ENCODE measurements around the gene CORIN. TPM values are rescaled to one million over a fixed set of nuclear protein-coding genes. Genes with fewer than 3 reads are reported as not detected.
A peak's percentile ranks its signal among the peaks of the same experiment; 100 is the strongest.

Gene CORIN
- total and polyA plus RNA-seq, 4 donors = 0.02 to 0.23 (median 0.15) TPM

DNA sequence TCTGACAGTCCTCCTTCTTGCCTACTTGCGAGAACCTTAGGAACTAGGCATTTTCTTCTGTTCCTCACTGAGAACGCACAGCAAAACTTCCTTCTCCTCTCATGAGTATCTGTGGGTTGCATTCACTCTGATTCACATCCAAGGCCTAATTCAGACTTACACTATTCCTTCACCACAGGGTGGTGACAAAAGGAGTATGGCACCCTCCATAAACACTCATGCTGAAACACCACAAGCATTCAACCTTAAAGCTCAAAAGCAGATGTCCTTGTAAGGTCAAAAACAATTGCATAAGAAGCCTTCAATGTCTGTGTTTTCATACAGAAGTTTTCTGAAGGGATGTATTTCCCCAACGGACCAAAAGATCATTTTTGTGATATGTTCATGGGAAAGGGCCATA, 147.3 kb downstream of the CORIN start:
- WGBS = 87% methylated on average over 3 of the region's 3 CpGs
- Histone ChIP-seq H3K4me1 (ENCODE audit: control insufficient read depth in 4 of 4, insufficient read depth in 4 of 4, low read length in 3 of 4) (peaks cover 0 to 18% (median 11%) of the 10 kb centered on the region in 4 donors), H3K27ac (ENCODE audit: low read depth in 1 of 2, low read length in 2 of 2) (no peak overlapping the region), H3K9me3 (ENCODE audit: control insufficient read depth in 4 of 4, low read length in 3 of 4) (no peaks in the 10 kb centered on the region), H3K9ac (ENCODE audit: low read depth in 1 of 2, low read length in 2 of 2) (no peak overlapping the region), H3K4me3 (ENCODE audit: low read depth in 1 of 3, low read length in 3 of 3) (no peak overlapping the region), H3K36me3 (ENCODE audit: control insufficient read depth in 4 of 4, insufficient read depth in 3 of 4, low read depth in 1 of 4, low read length in 3 of 4) (no peaks in the 10 kb centered on the region), H3K27me3 (ENCODE audit: control insufficient read depth in 4 of 4, insufficient read depth in 4 of 4, low read length in 3 of 4) (no peaks in the 10 kb centered on the region)
- TF ChIP-seq JUND (IDR thresholded peaks at IDR 0.05) (no peak), SP1 (IDR thresholded peaks at IDR 0.05) (no peak), MAX (IDR thresholded peaks at IDR 0.05) (no peak), TAF1 (conservative IDR thresholded peaks at IDR 0.05) (no peak), HNF4A (conservative IDR thresholded peaks at IDR 0.05) (no peak), FOXA2 (IDR thresholded peaks at IDR 0.05) (no peak), ATF3 (IDR thresholded peaks at IDR 0.05) (no peak)
- DNase-seq (ENCODE audit: low spot score) = no peak

GRCh38 chr4:47686294-47686872, 151.5 kb downstream of the CORIN start:
- H3K27me3 ChIP-seq (ENCODE audit: control insufficient read depth in 4 of 4, insufficient read depth in 4 of 4, low read length in 3 of 4) = no peaks in the 10 kb centered on the region
- no peak overlapping the region for H3K9ac ChIP-seq (ENCODE audit: low read depth in 1 of 2, low read length in 2 of 2)
- H3K9me3 ChIP-seq (ENCODE audit: control insufficient read depth in 4 of 4, low read length in 3 of 4) = no peaks in the 10 kb centered on the region
- TF ChIP-seq YY1 (IDR thresholded peaks at IDR 0.05) (no peak), JUND (IDR thresholded peaks at IDR 0.05) (no peak), NR2F2 (IDR thresholded peaks at IDR 0.05) (peak; percentile 13), FOXA1 (IDR thresholded peaks at IDR 0.05) (no peak), CTCF (IDR thresholded peaks at IDR 0.05; ENCODE audit: low read depth, low read length, missing input control) (peak; percentile 80), RAD21 (IDR thresholded peaks at IDR 0.05) (peak; percentile 98), MAX (IDR thresholded peaks at IDR 0.05) (no peak), HNF4A (conservative IDR thresholded peaks at IDR 0.05) (peak; percentile 19 to 27), EGR1 (IDR thresholded peaks at IDR 0.05; ENCODE audit: low read depth in 2 of 2) (no peak), FOXA2 (IDR thresholded peaks at IDR 0.05) (peak; percentile 6), TAF1 (conservative IDR thresholded peaks at IDR 0.05) (no peak), RXRA (IDR thresholded peaks at IDR 0.05) (peak; percentile 51 to 54)
- peak; percentile 69 for DNase-seq (ENCODE audit: low spot score)
- 50% methylated on average over 9 of the region's 9 CpGs for WGBS
- no peak overlapping the region for H3K27ac ChIP-seq (ENCODE audit: low read depth in 1 of 2, low read length in 2 of 2)
- no peaks in the 10 kb centered on the region for H3K36me3 ChIP-seq (ENCODE audit: control insufficient read depth in 4 of 4, insufficient read depth in 3 of 4, low read depth in 1 of 4, low read length in 3 of 4)
- peaks cover 0 to 18% (median 11%) of the 10 kb centered on the region in 4 donors for H3K4me1 ChIP-seq (ENCODE audit: control insufficient read depth in 4 of 4, insufficient read depth in 4 of 4, low read length in 3 of 4)
- H3K4me3 ChIP-seq (ENCODE audit: low read depth in 1 of 3, low read length in 3 of 3) = no peak overlapping the region

GRCh38 chr4:47675806-47676205, 162.1 kb downstream of the CORIN start:
- whole genome bisulfite sequencing = 85% methylated on average over 2 of the region's 2 CpGs
- TF ChIP-seq JUND (IDR thresholded peaks at IDR 0.05) = no peak
- no peak for TF ChIP-seq NR2F2 (IDR thresholded peaks at IDR 0.05)
- no peak for TF ChIP-seq FOXA2 (IDR thresholded peaks at IDR 0.05)
- TF ChIP-seq RXRA (IDR thresholded peaks at IDR 0.05) = no peak
- no peak for TF ChIP-seq TAF1 (conservative IDR thresholded peaks at IDR 0.05)
- TF ChIP-seq RAD21 (IDR thresholded peaks at IDR 0.05) = no peak
- no peak for TF ChIP-seq SP1 (IDR thresholded peaks at IDR 0.05)
- no peak for TF ChIP-seq FOXA1 (IDR thresholded peaks at IDR 0.05)
- no peak for TF ChIP-seq MAX (IDR thresholded peaks at IDR 0.05)
- TF ChIP-seq CTCF (IDR thresholded peaks at IDR 0.05; ENCODE audit: low read depth, low read length, missing input control) = no peak
- TF ChIP-seq GABPA (IDR thresholded peaks at IDR 0.05 in 1 of 2, conservative IDR thresholded peaks at IDR 0.05 in 1 of 2) = no peak
- no peak for TF ChIP-seq HNF4A (conservative IDR thresholded peaks at IDR 0.05)
- TF ChIP-seq YY1 (IDR thresholded peaks at IDR 0.05) = no peak
- no peak for TF ChIP-seq EGR1 (IDR thresholded peaks at IDR 0.05; ENCODE audit: low read depth in 2 of 2)
- no peak for TF ChIP-seq HNF4G (IDR thresholded peaks at IDR 0.05)
- TF ChIP-seq ZBTB33 (IDR thresholded peaks at IDR 0.05) = no peak
- TF ChIP-seq ATF3 (IDR thresholded peaks at IDR 0.05) = no peak

More at GRCh38 chr4:47675806-47676205, 162.1 kb downstream of the CORIN start:
- Histone ChIP-seq H3K9me3 (ENCODE audit: control insufficient read depth in 4 of 4, low read length in 3 of 4) (no peaks in the 10 kb centered on the region), H3K27ac (ENCODE audit: low read depth in 1 of 2, low read length in 2 of 2) (no peak overlapping the region), H3K4me3 (ENCODE audit: low read depth in 1 of 3, low read length in 3 of 3) (no peak overlapping the region), H3K4me1 (ENCODE audit: control insufficient read depth in 4 of 4, insufficient read depth in 4 of 4, low read length in 3 of 4) (no peaks in the 10 kb centered on the region), H3K27me3 (ENCODE audit: control insufficient read depth in 4 of 4, insufficient read depth in 4 of 4, low read length in 3 of 4) (peaks cover 0 to 3% (median 0%) of the 10 kb centered on the region in 4 donors), H3K9ac (ENCODE audit: low read depth in 1 of 2, low read length in 2 of 2) (no peak overlapping the region), H3K36me3 (ENCODE audit: control insufficient read depth in 4 of 4, insufficient read depth in 3 of 4, low read depth in 1 of 4, low read length in 3 of 4) (no peaks in the 10 kb centered on the region)
- DNase-seq (ENCODE audit: low spot score) = no peak
